ENCODE measurements around the gene GOLM1.

DNA sequence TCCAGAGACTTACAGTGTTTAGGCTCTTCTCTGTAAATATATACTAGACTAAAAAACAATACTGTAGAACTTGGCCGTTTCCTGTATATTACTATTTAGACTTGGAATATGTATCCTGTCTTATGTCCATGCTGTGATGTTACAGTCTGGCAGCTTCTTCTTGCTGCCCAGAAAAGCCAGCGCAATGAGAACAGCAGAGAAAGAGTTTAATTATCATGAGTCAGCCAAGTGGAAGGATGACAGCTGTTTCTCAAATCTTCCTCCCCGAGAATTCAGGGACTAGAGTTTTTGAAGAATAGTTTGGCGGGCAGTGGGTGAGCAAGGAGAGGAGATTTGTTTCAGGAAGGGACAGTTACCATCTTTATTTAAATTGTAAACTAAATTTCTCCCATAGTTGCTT is 120.9 kb downstream of the GOLM1 start:
- TF ChIP-seq, protein P1, sequence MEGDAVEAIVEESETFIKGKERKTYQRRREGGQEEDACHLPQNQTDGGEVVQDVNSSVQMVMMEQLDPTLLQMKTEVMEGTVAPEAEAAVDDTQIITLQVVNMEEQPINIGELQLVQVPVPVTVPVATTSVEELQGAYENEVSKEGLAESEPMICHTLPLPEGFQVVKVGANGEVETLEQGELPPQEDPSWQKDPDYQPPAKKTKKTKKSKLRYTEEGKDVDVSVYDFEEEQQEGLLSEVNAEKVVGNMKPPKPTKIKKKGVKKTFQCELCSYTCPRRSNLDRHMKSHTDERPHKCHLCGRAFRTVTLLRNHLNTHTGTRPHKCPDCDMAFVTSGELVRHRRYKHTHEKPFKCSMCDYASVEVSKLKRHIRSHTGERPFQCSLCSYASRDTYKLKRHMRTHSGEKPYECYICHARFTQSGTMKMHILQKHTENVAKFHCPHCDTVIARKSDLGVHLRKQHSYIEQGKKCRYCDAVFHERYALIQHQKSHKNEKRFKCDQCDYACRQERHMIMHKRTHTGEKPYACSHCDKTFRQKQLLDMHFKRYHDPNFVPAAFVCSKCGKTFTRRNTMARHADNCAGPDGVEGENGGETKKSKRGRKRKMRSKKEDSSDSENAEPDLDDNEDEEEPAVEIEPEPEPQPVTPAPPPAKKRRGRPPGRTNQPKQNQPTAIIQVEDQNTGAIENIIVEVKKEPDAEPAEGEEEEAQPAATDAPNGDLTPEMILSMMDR (IDR thresholded peaks at IDR 0.05), result no peak
- TF ChIP-seq POLR2A (IDR thresholded peaks at IDR 0.05), result no peak
